ENCODE results near the gene SRRM4.

GRCh38 chr12:119082496-119082895 is 101.2 kb downstream of the SRRM4 start:
- TF ChIP-seq POLR2A (IDR thresholded peaks at IDR 0.05): no peak
- TF ChIP-seq CTCF (IDR thresholded peaks at IDR 0.05 in 8 of 11, conservative IDR thresholded peaks at IDR 0.05 in 3 of 11): no peak
- TF ChIP-seq POLR2AphosphoS5 (IDR thresholded peaks at IDR 0.05): no peak
